K562 (cell line): ENCODE data around the gene ATF5. TPM values are rescaled to one million over a fixed set of nuclear protein-coding genes. Genes with fewer than 3 reads are reported as not detected.
A peak's percentile ranks its signal among the peaks of the same experiment; 100 is the strongest.

Experiments
- CBFA2T3 ChIP-seq: fragments of 450-650 bp; IDR thresholded peaks from 2 replicates; pipeline ENCODE4 v1.6.1; 2017
- CCAR2 ChIP-seq: fragments of 200-400 bp; formaldehyde crosslinking; IDR thresholded peaks from 2 replicates; pipeline ENCODE4 v1.6.1; 2017; ENCODE audit warnings: mild to moderate bottlenecking, low read depth, low read length
- FOS ChIP-seq: IDR thresholded peaks from 3 replicates; pipeline ENCODE4 v1.6.1; 2011; ENCODE audit not compliant: insufficient read length; ENCODE audit errors: extremely low read depth
- HCFC1 ChIP-seq: IDR thresholded peaks from 2 replicates; pipeline ENCODE4 v1.6.1; 2012; ENCODE audit warnings: low read depth, low read length, improper control_type of control experiment
- HES1 ChIP-seq: fragments of 450-650 bp; IDR thresholded peaks from 2 replicates; pipeline ENCODE4 v1.6.1; 2016; ENCODE audit warnings: low read depth, mild to moderate bottlenecking, moderate library complexity
- HMGXB4 ChIP-seq: sonication (generic); formaldehyde crosslinking; IDR thresholded peaks from 2 replicates; pipeline ENCODE4 v1.8.1; 2023; ENCODE audit warnings: mild to moderate bottlenecking, missing genetic modification reagents
- KDM5B ChIP-seq: fragments of 200-600 bp; sonication (generic); IDR thresholded peaks from 2 replicates; pipeline ENCODE4 v1.6.1; 2012; ENCODE audit warnings: low read depth, mild to moderate bottlenecking, moderate library complexity, low read length, control low read depth, inconsistent platforms; ENCODE audit not compliant: insufficient replicate concordance
- LCOR ChIP-seq: sonication (generic); formaldehyde crosslinking; IDR thresholded peaks from 2 replicates; pipeline ENCODE4 v1.8.0; 2022; ENCODE audit warnings: mild to moderate bottlenecking, missing genetic modification reagents
- MEF2A ChIP-seq: IDR thresholded peaks from 2 replicates; pipeline ENCODE4 v1.6.1; 2011; ENCODE audit warnings: low read depth, mild to moderate bottlenecking, low read length, moderate library complexity; ENCODE audit not compliant: control insufficient read depth
- MITF ChIP-seq: IDR thresholded peaks from 2 replicates; pipeline ENCODE4 v1.6.1; 2014; ENCODE audit warnings: antibody characterized with exemption
- NFRKB ChIP-seq: fragments of 450-650 bp; IDR thresholded peaks from 2 replicates; pipeline ENCODE4 v1.6.1; 2016; ENCODE audit warnings: low read depth
- PTRF ChIP-seq: fragments of 450-650 bp; IDR thresholded peaks from 2 replicates; pipeline ENCODE4 v1.6.1; 2016; ENCODE audit warnings: mild to moderate bottlenecking, missing genetic modification characterization, missing compliant biosample characterization
- RBM25 ChIP-seq: fragments of 200-400 bp; formaldehyde crosslinking; IDR thresholded peaks from 2 replicates; pipeline ENCODE4 v1.6.1; 2018; ENCODE audit warnings: low read length, low read depth, moderate library complexity; ENCODE audit not compliant: severe bottlenecking
- SP2 ChIP-seq: IDR thresholded peaks from 2 replicates; pipeline ENCODE4 v1.6.1; 2011; ENCODE audit warnings: mild to moderate bottlenecking, low read depth, low read length, moderate library complexity; ENCODE audit not compliant: poor library complexity, severe bottlenecking; ENCODE audit errors: extremely low read depth
- TAF1 ChIP-seq: IDR thresholded peaks from 2 replicates; pipeline ENCODE4 v1.6.1; 2011; ENCODE audit warnings: mild to moderate bottlenecking, low read length, moderate library complexity; ENCODE audit not compliant: insufficient read depth, control insufficient read depth, severe bottlenecking; ENCODE audit errors: extremely low read depth
- ZBTB11 ChIP-seq, 3 experiments: fragments of 200-800 bp in 1 of 3; fragments of 250-450 bp in 1 of 3; fragments of 450-650 bp in 1 of 3; sonication (Bioruptor Pico) in 1 of 3; sonication (Bioruptor generic) in 1 of 3; formaldehyde crosslinking in 1 of 3; IDR thresholded peaks; 2 replicates each; pipeline versions ENCODE4 v1.6.1 to v1.8.0; 2016 to 2022; ENCODE audit warnings: mild to moderate bottlenecking in 2 of 3, missing genetic modification characterization in 2 of 3, missing compliant biosample characterization in 1 of 3, moderate library complexity in 1 of 3
- ZNF184 ChIP-seq: sonication (generic); formaldehyde crosslinking; IDR thresholded peaks from 2 replicates; pipeline ENCODE4 v1.5.0; 2020; ENCODE audit warnings: missing genetic modification reagents
- ZNF384 ChIP-seq: IDR thresholded peaks from 2 replicates; pipeline ENCODE4 v1.6.1; 2012; ENCODE audit warnings: low read depth, low read length, improper control_type of control experiment
- ZNF778 ChIP-seq: fragments of 450-650 bp; formaldehyde crosslinking; IDR thresholded peaks from 2 replicates; pipeline ENCODE4 v1.4.0; 2020; ENCODE audit warnings: mild to moderate bottlenecking, moderate library complexity
- ZNF79 ChIP-seq: fragments of 250-450 bp; sonication (Bioruptor Pico); IDR thresholded peaks from 2 replicates; pipeline ENCODE4 v1.4.0; 2020; ENCODE audit warnings: low read depth, mild to moderate bottlenecking, moderate library complexity
- polyA plus RNA-seq, 8 experiments: library from polyadenylated mRNA; depleted of rRNA in 4 of 8; stranded (reverse) in 5 of 8; unstranded in 3 of 8; fragments of >200 nt; fragmentation: Nextera tagmentation in 2 of 8; fragmentation: Illumina TruSeq in 1 of 8; extraction: Ambion mirVana in 2 of 8; extraction: Trizol in 1 of 8; gene quantifications; 2 replicates each; pipeline versions ENCODE4 v1.2.1 to v1.2.3, GENCODE V29; 2011 to 2014; ENCODE audit warnings: inconsistent platforms in 1 of 8, missing spikeins in 1 of 8
- total RNA-seq, 7 experiments: library from RNA; depleted of rRNA in 6 of 7; stranded (reverse); fragments of >200 nt in 6 of 7; fragmentation: Illumina TruSeq in 2 of 7; extraction: Trizol in 2 of 7; gene quantifications; 2 replicates each; pipeline versions ENCODE4 v1.2.1 to v1.2.3, GENCODE V29; 2011 to 2021; ENCODE audit warnings: low replicate concordance in 1 of 7

The ATF5 gene
- total and polyA plus RNA-seq, 9 of the 15 experiments (the other 6 are each of a cell fraction or from before 2014, with no cell fraction given): 3.0 to 57.6 (median 11.1) TPM

- TF ChIP-seq TAF1 (peak; percentile 23), RBM25 (no peak), FOS (no peak), MITF (0 out of 2 replicates have a peak, but pooled peaks have one; percentile 20), HES1 (no peak), KDM5B (no peak), ZNF184 (no peak), PTRF (tag) (no peak), MEF2A (no peak), NFRKB (no peak), ZBTB11 (CRISPR knock-in tag; IDR thresholded peaks at IDR 0.05) (no peak; a peak in 2 of 6 replicates), LCOR (CRISPR knock-in tag) (peak; percentile 99), HCFC1 (peak; percentile 68), ZNF778 (no peak), CCAR2 (no peak), ZNF384 (peak; percentile 49; the same call in 1 of the 2 replicates), HMGXB4 (CRISPR knock-in tag) (peak; percentile 100), SP2 (no peak), ZNF79 (CRISPR knock-in tag) (no peak), CBFA2T3 (0 out of 2 replicates have a peak, but pooled peaks have one; percentile 27)
These were observed 39.2 kb upstream of the ATF5 start (continued) for GRCh38 chr19:49889687-49890348.
